Measurements from ENCODE around the gene SERGEF. TPM values are rescaled to one million over a fixed set of nuclear protein-coding genes. Genes with fewer than 3 reads are reported as not detected.

SERGEF gene
- total and polyA plus RNA-seq, 10 of the 15 experiments (the other 5 are each of a cell fraction or from before 2014, with no cell fraction given) = 14.6 to 27.8 (median 22.4) TPM

DNA sequence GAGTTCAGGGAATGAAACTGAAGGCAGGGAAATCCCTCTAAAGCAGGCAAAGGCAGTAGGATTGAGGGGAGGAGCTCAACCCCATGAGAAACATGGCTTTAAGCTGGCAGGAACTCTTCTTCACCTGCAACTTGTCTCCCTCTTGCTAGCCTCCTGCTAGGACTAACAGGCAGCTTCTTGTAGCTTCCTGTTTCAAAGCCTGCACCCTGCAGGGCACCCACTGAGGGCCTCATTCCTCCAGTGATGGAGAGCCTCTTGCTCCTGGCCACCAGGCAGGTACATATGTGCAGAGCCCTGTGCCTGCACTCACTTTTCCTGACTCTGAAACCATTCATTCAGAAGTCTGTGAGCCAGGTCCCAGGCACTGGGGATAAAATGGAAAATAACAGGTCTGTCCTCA is 137.0 kb downstream of the SERGEF start:
- intact Hi-C loops (cut with micrococcal nuclease; ENCODE audit: unreplicated experiment) = no loop called here

More for the DNA sequence above, 137.0 kb downstream of the SERGEF start:
- Histone ChIP-seq H3K4me2 (ENCODE audit: control insufficient read depth, insufficient read depth) (no peak overlapping the region), H3K9me3 (replicated peaks; ENCODE audit: control insufficient read depth, insufficient read depth, low read length) (no peaks in the 10 kb centered on the region), H3K79me2 (ENCODE audit: control insufficient read depth, insufficient read depth, low read length) (no peaks in the 10 kb centered on the region), H3K4me1 (ENCODE audit: control insufficient read depth, insufficient read depth, low read length) (peaks cover 6% of the 10 kb centered on the region), H3K27ac (ENCODE audit: control insufficient read depth, insufficient read depth) (no peak overlapping the region), H3K36me3 (ENCODE audit: control insufficient read depth in 2 of 2, insufficient read depth in 2 of 2, low read length in 1 of 2) (no peaks in the 10 kb centered on the region), H4K20me1 (ENCODE audit: control insufficient read depth, insufficient read depth) (no peaks in the 10 kb centered on the region), H3K27me3 (replicated peaks in 1 of 2; ENCODE audit: control insufficient read depth in 2 of 2, insufficient read depth in 2 of 2, low read length in 1 of 2) (no peaks in the 10 kb centered on the region), H3K9ac (ENCODE audit: control insufficient read depth, insufficient read depth, low read length) (no peak overlapping the region), H3K4me3 (no peak overlapping the region), H2AFZ (ENCODE audit: control insufficient read depth, low read depth, low read length) (no peak overlapping the region)
- ATAC-seq = no peak
- ChIA-PET RAD21 (ENCODE audit: unreplicated experiment) (no interaction called here), CTCF (interaction anchor here (6.4 kb wide), 1 partner anchor 12 kb away, joined by 46 read pairs; no protein-coding TSS in a partner anchor), POLR2A (no interaction called here), SMC1A (ENCODE audit: uncharacterized antibody, unreplicated experiment) (interaction anchor here (0.7 to 4.2 kb wide), 2 partner anchors 10 to 17 kb away, joined by 3 to 11 read pairs; no protein-coding TSS in a partner anchor)
- FAIRE-seq = no peak
- no TSS peak for BruUV-seq (replicated peaks)
- no peak for DNase-seq (ENCODE audit: low read depth, low spot score)
- in situ Hi-C loops (cut with MboI) = no loop called here
- TF ChIP-seq ZBTB33 (IDR thresholded peaks at IDR 0.05) (no peak), MXI1 (IDR thresholded peaks at IDR 0.05; ENCODE audit: low read depth, low read length) (no peak), USF1 (IDR thresholded peaks at IDR 0.05; ENCODE audit: borderline replicate concordance, extremely low read length, insufficient read depth, low read depth, low read length) (no peak), SP1 (IDR thresholded peaks at IDR 0.05; ENCODE audit: low read depth, low read length) (no peak), NRF1 (conservative IDR thresholded peaks at IDR 0.05; ENCODE audit: low read depth, low read length) (no peak), NFXL1 (IDR thresholded peaks at IDR 0.05; ENCODE audit: borderline replicate concordance) (no peak), KLF5 (IDR thresholded peaks at IDR 0.05; ENCODE audit: partially characterized antibody) (no peak), TAF1 (IDR thresholded peaks at IDR 0.05; ENCODE audit: borderline replicate concordance, low read depth, low read length) (no peak), HDGF (IDR thresholded peaks at IDR 0.05) (no peak), BACH1 (IDR thresholded peaks at IDR 0.05; ENCODE audit: borderline replicate concordance) (no peak), SMC3 (IDR thresholded peaks at IDR 0.05; ENCODE audit: borderline replicate concordance, low read length) (no peak), MTA2 (IDR thresholded peaks at IDR 0.05; ENCODE audit: low read depth) (no peak), MYC (IDR thresholded peaks at IDR 0.05; ENCODE audit: insufficient read depth, insufficient read length, insufficient replicate concordance, low read length, severe bottlenecking) (no peak), YBX1 (IDR thresholded peaks at IDR 0.05) (no peak), BCL11A (IDR thresholded peaks at IDR 0.05; ENCODE audit: low read depth, low read length) (no peak)
- TF ChIP-seq, protein P1, sequence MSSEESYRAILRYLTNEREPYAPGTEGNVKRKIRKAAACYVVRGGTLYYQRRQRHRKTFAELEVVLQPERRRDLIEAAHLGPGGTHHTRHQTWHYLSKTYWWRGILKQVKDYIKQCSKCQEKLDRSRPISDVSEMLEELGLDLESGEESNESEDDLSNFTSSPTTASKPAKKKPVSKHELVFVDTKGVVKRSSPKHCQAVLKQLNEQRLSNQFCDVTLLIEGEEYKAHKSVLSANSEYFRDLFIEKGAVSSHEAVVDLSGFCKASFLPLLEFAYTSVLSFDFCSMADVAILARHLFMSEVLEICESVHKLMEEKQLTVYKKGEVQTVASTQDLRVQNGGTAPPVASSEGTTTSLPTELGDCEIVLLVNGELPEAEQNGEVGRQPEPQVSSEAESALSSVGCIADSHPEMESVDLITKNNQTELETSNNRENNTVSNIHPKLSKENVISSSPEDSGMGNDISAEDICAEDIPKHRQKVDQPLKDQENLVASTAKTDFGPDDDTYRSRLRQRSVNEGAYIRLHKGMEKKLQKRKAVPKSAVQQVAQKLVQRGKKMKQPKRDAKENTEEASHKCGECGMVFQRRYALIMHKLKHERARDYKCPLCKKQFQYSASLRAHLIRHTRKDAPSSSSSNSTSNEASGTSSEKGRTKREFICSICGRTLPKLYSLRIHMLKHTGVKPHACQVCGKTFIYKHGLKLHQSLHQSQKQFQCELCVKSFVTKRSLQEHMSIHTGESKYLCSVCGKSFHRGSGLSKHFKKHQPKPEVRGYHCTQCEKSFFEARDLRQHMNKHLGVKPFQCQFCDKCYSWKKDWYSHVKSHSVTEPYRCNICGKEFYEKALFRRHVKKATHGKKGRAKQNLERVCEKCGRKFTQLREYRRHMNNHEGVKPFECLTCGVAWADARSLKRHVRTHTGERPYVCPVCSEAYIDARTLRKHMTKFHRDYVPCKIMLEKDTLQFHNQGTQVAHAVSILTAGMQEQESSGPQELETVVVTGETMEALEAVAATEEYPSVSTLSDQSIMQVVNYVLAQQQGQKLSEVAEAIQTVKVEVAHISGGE (CRISPR knock-in tag; IDR thresholded peaks at IDR 0.05) = no peak
- TF ChIP-seq, protein P2, sequence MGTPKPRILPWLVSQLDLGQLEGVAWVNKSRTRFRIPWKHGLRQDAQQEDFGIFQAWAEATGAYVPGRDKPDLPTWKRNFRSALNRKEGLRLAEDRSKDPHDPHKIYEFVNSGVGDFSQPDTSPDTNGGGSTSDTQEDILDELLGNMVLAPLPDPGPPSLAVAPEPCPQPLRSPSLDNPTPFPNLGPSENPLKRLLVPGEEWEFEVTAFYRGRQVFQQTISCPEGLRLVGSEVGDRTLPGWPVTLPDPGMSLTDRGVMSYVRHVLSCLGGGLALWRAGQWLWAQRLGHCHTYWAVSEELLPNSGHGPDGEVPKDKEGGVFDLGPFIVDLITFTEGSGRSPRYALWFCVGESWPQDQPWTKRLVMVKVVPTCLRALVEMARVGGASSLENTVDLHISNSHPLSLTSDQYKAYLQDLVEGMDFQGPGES (IDR thresholded peaks at IDR 0.05) = no peak
